Glomerular endothelial cell (primary cell): ENCODE measurements around the gene SMCO2. TPM values are rescaled to one million over a fixed set of nuclear protein-coding genes. Genes with fewer than 3 reads are reported as not detected.

Source experiments
- DNase-seq: peaks from one replicate; pipeline ENCODE4 v3.0.0-alpha.2; 2011; ENCODE audit warnings: low read depth, low spot score; ENCODE audit errors: extremely low read depth
- total RNA-seq: library from RNA; depleted of rRNA; stranded (reverse); fragments of >200 nt; gene quantifications from 2 replicates; pipeline ENCODE4 v1.2.3, GENCODE V29; 2015

The SMCO2 gene
- total RNA-seq, 1 donor from 2014 or later: 0.88 TPM

- DNase-seq: no peak
Measured at GRCh38 chr12:27549236-27549800, 102.8 kb downstream of the SMCO2 start.

- DNase-seq: no peak
Measured at GRCh38 chr12:27549801-27550652, 103.5 kb downstream of the SMCO2 start.

GRCh38 chr12:27550653-27550975 is 104.1 kb downstream of the SMCO2 start:
- DNase-seq: no peak

- DNase-seq: no peak
Measured at GRCh38 chr12:27551172-27551840, 104.8 kb downstream of the SMCO2 start.

Other genes starting within 250 kb of the SMCO2 start
- gene STK38L, start 202.4 kb upstream of the SMCO2 start, total RNA-seq: 14.4 and 24.9 TPM in 2 replicates
- gene BMAL2, start 113.9 kb upstream of the SMCO2 start, total RNA-seq: 30.1 and 33.3 TPM in 2 replicates
- gene PPFIBP1, start 77.5 kb downstream of the SMCO2 start, total RNA-seq: 125 and 161 TPM in 2 replicates
- 2.0 and 3.3 TPM in 2 replicates for gene REP15, start 249.7 kb downstream of the SMCO2 start, total RNA-seq